Stimulated activated CD4-positive, alpha-beta T cell treated with anti-CD3 and anti-CD28 coated beads, TNF-alpha, amount 100 ng/mL, for 24 hours (primary cell): ENCODE results near the gene MTURN.
"Not testable (repeated sequence)": the region's sequence is repeated elsewhere in the genome, so short reads cannot be mapped to it uniquely, and the experiment has no call there.

Experiments
- DNase-seq, 3 experiments: peaks; one replicate each; pipeline ENCODE4 v3.0.0-alpha.2; 2020; ENCODE audit warnings: low read depth in 3 of 3

Gene MTURN

DNA sequence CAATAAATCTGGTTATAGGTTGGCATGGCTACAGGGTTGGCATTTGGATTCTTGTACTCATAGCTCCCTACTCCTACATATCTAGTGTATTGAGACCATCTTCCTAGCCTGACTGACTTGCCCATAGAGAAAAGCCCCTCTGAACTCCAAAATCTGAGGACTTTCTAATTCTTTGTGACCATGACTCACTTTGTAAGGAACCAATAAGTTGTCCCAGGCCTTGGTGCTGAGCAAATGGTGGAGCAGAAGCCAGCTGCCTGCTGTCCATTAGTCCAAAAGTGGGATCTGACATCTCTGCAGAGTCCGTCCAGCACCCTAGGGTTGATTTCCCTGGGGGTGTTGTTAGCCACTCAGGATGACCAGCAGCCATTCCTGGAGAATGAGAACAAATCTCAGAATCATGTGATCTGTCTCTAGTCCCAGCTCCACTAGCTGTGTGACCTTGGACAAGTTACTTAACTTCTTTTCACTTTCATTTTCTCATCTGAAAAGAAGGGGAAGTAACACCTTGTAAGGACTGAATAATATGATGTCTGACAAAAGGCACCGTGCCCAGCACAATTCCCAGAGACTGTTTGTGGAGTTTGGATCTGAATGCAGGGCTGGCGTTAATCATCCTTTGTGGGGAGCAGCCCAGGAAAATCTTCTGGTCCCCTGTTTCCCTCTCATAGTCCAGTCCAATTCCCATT, 44.1 kb downstream of the MTURN start:
- no peak for DNase-seq

DNA sequence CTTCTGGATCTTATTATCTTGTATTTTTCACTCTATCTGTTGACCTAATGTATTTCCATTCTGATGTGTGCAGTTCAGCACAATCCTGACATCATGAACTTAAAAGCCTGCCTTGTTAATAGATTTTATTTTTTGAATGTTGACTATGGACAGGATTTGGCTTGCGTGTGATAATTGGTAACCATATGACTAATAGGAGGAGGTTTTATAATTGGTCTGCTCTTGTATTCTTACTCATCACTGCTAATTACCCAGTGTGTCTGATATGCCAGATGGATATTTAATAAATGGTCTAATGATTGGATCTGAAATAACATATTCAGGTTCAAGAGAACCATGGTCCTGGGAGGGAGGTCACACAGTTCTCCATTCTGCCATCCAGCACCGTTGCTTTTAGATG, 45.9 kb downstream of the MTURN start:
- DNase-seq, result no peak

DNA sequence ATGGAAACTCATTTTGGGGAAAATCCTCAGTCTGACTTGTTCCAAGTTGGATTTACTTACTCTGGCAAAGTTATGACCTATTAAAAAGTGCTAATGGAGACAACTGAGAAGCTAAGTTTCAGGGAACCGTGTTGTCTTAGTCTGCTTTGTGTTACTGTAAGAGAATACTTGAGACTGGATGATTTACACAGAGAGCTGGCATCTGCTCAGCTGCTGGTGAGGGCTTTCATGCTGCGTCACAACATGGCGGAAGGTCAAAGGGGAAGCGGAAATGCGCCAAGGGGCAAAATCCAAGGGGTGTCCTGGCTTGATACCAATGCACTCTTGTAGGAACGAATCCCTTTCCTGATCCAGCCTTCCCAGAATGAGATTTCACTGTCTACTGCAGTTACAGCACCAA, 46.4 kb downstream of the MTURN start:
- DNase-seq, result no peak

- DNase-seq, result no peak
Observed at GRCh38 chr7:30181736-30182522, 47.1 kb downstream of the MTURN start.

DNA sequence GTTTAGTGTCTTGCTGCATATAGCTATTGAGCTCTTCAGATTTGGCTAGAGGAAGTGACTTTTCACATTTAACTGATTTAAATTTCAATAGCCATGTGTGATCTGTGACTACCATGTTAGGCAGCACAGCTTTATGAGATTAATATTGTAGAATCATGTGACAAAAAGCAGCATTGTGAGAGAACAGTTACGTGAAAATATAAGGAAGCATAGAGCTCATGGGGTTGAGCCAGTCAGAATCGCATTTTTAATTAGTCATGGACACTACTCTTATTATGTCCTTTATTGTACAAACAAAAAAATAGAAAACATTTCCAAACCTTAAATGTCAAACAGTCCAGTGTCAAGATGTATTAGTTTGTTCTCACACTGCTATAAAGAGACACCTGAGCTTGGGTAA, 48.0 kb downstream of the MTURN start:
- DNase-seq, result no peak

- no peak for DNase-seq
Observed at GRCh38 chr7:30183749-30184369, 49.1 kb downstream of the MTURN start.

DNA sequence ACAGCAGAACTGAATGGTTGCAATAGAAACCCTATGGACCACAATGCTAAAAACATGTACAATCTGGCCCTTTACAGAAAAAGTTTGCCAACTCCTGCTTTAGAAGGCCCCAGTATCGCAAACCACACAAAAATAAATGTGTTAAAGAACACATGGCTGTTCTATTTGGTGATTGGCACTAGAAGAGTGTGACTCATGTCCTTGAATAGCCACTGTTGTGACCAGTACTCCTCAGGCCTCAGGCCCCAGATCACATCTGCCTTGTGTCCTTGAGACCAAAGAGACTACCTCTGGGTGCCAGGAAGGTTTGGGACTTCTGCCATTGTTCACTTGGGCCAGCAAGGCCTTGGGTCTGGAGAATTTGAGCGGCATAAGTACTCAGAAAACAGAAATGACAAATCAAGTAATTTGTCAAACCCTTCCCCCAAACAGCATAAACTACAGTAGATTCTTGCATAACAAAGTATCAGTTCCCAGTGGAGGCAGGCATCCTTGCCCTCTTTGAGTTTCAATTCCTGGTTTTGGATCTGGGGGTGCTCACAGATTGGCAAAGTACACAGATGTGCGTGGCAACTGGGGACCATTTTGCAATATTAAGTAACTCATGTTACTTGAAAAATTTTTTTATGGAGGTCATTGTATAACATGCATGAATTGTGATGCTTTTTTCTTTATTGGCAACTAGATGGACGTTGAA, 50.2 kb downstream of the MTURN start:
- DNase-seq, result no peak

- DNase-seq, result no peak
Observed at GRCh38 chr7:30185496-30185895, 50.7 kb downstream of the MTURN start.

DNA sequence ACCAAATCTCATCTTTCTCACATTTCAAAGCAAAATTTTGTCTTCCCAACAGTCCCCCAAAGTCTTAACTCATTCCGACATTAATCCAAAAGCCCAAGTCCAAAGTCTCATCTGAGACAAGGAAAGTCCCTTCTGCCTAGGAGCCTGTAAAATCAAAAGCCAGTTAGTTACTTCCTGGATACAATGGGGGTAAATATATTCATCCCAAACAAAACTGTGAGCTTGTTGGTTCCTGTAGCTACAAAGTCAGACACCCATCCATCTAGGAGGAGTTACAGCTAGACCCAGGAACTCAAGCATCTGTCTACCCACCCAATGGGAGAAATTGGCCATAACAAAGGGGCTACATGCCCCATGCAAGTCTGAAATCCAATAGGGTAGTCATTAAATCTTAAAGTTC, 51.9 kb downstream of the MTURN start:
- no peak for DNase-seq

GRCh38 chr7:30187513-30187912, 52.7 kb downstream of the MTURN start:
- no peak for DNase-seq

- not testable (repeated sequence) for DNase-seq
Observed at GRCh38 chr7:30188381-30188780, 53.6 kb downstream of the MTURN start.

- DNase-seq, result no peak
Observed at GRCh38 chr7:30188811-30189210, 54.0 kb downstream of the MTURN start.

- DNase-seq, result no peak
Observed at GRCh38 chr7:30191809-30192208, 57.0 kb downstream of the MTURN start.

DNA sequence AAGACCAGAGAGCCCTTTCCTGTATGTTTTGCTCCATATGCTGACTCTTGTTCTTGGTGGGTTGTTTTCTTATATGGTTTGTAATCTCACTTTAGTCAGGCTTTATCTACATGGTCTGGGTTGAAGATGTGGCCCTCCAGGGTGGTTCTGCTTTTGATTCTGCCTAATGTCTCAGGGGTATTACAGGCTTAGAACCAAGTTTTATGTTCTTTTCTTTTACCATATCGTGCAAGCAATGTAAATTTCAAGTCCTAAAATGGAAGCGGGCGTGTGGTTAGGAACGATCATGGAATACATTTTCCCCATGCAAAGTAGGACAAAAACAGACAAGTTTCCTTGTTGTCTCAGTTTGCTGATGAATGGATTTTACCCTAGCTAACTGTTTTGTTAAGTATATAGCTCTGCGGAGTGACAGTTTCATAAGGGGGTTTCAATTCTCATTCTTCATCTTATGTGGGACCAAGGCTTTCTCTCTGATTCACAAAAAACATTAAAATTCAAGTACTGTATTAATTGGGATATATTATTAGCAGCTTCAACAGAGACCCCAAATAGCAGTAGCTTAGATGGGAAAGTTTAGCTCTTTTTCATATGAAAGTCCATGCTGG, 58.7 kb downstream of the MTURN start:
- DNase-seq, result no peak

DNA sequence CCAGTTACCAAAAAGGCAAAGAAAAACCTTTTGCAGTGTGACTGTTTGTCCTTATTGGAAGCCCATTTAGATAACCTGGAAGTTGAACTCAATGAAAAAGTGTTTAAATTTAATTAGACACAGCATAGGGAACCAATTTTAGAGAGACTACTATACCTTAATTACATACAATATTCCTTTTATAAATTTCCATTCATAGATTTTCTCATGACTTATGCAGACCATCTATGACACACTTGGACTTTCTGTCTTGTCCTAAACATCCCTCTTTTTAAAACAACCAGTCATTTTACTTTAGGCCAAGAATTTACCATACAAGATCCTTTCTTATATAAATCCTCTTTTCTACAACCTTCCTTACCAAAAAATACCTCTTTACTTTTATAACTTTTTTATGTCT, 61.6 kb downstream of the MTURN start:
- no peak for DNase-seq

GRCh38 chr7:30197438-30197837, 62.7 kb downstream of the MTURN start:
- no peak for DNase-seq

- no peak for DNase-seq
Observed at GRCh38 chr7:30199271-30199670, 64.5 kb downstream of the MTURN start.

DNA sequence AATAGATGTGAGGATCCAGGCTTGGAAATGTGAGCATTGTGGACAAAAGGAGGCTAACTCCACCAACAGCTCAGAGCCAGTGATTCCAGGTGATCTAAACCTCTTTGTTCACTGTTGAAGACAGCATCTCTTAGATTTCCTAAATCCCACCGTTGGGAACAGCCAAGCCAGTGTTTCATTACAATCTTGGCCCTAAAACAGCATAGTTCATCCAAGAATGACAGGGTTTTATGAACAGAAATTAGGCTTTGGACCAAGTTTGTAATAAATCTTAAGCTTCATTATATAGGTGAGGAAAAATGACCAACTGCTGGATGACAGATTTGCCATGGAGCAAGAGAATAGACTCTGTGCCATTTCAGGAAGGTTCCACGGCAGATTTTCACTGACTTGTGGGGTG, 65.8 kb downstream of the MTURN start:
- DNase-seq, result no peak

- no peak for DNase-seq
Observed at GRCh38 chr7:30201161-30201666, 66.4 kb downstream of the MTURN start.

- no peak for DNase-seq
Observed at GRCh38 chr7:30201921-30202320, 67.1 kb downstream of the MTURN start.

DNA sequence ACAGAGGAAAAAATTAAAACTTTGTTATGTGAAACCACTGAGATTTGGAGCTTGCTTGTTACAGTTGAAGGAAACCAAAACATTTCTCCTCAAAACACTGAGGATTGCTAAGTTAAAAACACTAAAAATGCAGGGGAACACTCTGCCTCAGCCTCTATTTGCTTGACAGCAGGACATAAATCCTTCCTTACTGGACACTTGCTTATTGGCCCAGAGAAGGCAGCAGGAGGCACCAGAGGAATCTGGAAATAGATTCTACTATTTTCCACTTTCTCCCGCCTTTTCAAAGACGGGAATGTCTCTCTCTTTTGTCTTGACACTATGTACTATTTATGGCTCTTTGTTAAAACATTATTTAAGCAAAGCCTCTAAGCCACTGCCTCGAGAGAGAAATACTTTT, 67.9 kb downstream of the MTURN start:
- DNase-seq, result no peak

GRCh38 chr7:30206491-30206890, 71.7 kb downstream of the MTURN start:
- DNase-seq, result no peak
